ENCODE measurements around the gene SLC18A2.

DNA sequence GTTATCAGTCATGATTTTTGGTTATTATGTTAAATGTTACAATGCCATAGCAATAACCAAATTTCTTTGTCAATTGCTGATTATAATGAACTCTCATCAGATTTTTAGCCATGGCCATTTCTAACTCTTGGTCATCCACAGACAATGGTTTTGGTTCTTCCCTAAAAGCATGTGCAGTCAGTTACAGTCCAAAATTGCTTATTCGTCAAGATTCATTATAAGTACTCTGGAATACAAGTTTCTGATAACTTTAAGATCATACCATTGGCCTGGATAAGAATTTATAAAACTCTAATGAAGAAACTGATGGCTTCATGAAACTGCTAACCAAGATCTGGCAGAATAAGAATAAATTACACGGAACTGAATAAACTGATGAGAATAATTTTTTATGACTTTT, 83.5 kb downstream of the SLC18A2 start:
- no peak for TF ChIP-seq EP300 (IDR thresholded peaks at IDR 0.05; ENCODE audit: borderline replicate concordance in 1 of 2, low read depth in 2 of 2, low read length in 2 of 2)
- TF ChIP-seq CTCF (IDR thresholded peaks at IDR 0.05; ENCODE audit: control extremely low read depth in 1 of 3, insufficient read depth in 1 of 3, low read depth in 1 of 3, low read length in 3 of 3), result no peak
- no peak for TF ChIP-seq EZH2 (IDR thresholded peaks at IDR 0.05; ENCODE audit: low read depth, low read length, severe bottlenecking)
